Islet precursor cell (in vitro differentiated cells): ENCODE results near the gene BZW2.

Source experiments
- DNase-seq: peaks from one replicate; pipeline ENCODE4 v3.0.0-alpha.2; 2018

The BZW2 gene

DNA sequence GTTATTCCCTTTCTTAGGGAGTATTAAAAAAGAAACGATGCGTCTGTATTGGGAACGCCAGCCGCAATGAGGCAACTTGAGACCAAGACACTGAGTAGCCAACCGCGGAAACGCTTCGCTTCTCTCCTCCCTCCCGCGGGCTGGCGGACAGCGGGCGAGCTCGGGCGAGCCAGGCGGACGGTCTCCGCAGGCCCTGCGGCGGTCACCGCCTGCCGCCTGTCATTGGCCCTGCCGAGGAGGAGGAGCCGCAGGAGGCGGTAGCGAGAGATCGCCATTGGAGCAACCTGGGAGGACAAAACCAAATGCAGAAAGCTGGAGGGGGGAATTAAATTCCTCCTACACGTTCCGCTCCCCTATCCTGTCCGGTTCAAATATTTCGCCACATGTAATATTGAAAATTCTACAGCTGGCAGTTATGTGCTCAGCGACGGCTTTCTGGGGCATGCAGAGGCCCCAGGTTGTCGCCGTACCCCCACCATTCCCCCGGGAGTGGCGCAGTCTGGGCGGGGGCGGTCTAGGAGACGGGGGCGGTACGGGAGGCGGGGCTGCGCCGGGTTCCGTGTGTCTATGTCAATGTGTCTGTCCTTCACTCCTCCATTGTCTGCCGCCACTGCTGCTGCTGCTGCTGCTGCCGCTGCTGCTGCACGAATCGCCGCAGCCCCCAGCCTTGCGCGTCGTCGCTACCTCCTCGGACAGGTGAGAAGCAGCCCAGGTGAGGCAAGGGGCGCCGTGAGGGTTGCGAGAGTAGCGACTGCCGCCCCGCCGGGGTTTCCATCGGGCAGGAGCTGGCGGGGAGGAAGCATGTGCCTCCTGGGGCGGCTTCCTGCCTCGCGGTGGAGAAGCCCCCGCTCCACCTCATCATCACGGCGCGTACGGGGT is at the start of gene BZW2, which contains the start of gene ANKMY2:
Gene BZW2, plus strand, starts transcription at position 589 of the 879 bp plus-strand sequence. CDS start 19,263 bp downstream, outside the sequence.
Gene ANKMY2, minus strand, starts transcription at position 162 of the 879 bp plus-strand sequence. CDS start 181 bp downstream, outside the sequence.
- DNase-seq = peak; percentile 98

DNA sequence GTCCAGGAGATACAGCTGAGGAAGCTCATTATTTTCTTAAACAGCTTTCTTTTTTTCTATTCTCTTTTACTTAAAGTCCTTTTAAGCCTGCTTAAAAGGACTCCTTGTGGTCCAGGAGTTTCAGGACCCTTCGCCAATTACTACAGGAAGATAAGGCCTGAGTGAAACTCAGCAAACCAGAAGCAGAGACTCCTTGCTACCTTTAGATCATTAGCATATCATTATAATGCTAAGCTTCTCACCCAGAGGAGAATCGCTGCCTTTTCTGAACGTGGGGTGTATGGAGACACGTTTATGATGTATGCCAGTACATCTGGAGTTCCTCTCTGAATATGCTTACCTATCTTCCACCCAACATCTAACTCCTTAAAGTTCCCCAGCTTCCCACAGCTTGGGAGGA is 48.0 kb upstream of the BZW2 start:
- DNase-seq = no peak

DNA sequence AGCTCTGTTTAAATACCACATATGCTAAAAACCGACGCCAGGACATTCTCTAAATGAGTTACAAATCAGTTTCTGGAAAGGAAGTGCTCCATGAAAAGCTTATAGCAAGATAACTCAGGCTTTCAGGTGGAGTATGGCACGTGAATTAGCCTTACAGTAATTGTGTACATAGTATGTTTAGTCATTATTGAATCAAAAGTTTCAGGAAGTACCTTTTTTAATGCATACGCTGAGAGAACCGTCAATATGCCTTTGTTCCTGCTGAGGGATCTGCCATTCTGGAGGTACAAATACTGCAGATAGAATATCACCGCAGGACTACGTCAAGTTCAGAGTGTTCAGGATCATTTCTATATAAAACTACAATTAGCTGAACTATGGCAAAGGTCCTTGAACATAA is 46.1 kb upstream of the BZW2 start:
- DNase-seq = no peak

DNA sequence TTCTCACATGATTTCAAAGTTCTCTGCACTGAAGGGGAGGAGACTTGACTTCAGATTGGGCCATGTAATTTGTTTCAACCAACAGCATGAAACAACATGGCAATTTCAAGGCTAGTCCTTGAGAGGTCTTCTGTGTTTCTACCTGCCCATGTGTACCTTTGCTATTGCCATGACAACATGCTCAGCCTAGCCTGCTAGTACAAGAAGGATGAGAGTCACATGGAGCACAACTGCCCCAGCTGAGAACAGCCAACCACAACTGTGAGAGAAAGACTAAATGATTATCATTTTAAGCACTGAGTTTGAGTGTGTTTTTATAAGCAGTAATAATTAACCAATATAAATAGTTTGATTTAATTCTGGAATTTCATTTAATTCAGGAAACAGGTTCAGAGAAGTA is 42.3 kb upstream of the BZW2 start:
- DNase-seq = no peak

DNA sequence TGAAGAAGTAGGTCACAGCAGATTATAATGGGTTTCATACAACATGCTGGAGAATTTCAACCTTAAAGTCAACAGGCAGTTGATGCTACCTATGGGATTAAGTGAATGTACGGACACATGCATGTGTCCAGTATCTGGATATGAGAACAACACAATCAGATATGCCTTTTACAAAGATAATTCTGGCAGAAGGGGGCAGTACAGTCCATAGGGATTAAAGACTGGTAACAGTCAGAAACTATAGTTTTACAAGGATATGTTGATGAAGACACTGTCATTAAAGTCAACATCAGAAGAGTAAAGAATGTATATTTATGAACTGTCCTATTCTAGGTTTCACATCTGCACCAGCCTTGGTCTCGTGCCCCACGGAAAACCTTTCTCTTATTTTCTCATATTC is 41.9 kb upstream of the BZW2 start:
- no peak for DNase-seq

DNA sequence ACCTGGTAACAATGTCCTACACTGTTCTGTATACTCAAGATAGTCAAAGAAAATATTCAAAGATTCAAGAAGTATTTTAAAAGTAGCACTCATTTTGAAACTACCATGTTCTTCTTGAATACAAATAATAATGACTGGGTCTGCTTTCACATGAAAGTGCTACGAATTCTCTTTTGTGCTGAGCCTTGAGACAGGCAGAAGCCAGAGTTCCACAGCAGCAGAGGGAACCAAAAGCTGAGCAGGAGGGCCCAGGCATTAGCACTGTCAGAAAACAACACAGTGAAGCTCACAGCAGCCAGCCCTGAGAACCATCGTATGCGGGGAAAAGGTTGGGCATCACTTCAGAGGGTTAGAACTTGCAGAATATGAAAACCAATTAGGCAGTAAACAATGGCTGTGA is 39.3 kb upstream of the BZW2 start:
- DNase-seq = no peak

DNA sequence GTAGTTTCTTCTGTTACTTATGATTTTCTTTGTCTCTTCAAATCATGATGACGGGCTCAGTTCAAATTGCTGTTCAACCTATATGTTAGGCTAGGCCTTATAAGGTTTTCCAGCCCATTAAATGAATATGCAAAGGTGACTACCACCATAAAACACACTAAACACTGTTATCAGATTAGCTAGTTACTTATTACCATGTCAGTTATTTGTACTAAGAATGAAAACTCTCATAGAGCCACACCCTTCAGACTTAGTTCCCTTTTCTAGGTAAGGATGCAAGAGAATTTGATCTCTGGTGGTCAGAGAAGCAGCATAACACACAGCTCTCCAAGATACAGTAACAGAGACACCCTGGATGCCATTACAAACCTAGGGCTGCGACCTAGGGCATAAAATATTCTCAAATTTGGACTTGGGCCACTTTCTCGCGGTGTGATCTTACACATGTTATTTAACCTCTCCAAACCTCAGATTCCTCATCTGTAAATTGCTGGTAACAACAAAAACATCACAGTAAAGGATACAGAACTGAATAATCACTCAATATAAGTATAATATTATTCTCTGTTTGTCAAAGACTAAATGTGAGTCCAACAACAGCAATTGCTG is 36.0 kb upstream of the BZW2 start:
- no peak for DNase-seq

DNA sequence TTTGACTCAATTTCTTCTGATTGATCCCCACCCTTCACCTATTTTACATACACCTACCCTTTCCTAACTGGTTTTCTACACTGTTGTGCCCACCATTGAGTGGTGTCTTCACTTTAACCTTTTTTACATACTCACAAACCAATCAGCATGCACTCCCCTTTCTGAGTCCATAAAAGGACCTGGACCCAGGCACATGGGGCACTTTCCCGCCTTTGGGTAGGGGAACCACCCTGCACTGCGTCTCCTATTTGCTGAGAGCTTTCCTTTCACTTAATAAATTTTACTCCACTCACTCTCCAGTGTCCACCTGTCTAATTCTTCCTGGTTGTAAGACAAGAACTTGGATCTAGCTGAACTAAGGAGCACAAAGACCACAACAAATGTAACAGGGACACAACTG is 34.3 kb upstream of the BZW2 start:
- no peak for DNase-seq

DNA sequence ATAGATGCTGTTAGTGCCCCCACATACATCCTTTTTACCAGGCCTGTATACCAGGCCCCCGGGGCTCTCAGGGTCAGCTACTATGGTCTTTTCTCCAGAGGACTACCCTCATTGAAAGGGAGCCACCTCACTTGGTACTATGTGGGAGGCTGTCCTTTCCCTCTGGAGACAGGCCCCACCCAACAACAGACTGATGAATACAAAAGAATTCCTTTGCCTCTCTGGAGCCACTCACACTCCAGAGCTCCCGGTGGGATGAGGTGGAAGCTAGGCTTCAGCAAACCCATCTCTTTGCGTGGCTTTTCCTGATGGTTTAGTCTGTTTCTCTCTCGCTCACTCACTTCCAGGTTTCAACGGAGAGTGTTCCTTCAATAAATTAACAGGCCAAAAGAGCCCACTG is 30.8 kb upstream of the BZW2 start:
- no peak for DNase-seq

DNA sequence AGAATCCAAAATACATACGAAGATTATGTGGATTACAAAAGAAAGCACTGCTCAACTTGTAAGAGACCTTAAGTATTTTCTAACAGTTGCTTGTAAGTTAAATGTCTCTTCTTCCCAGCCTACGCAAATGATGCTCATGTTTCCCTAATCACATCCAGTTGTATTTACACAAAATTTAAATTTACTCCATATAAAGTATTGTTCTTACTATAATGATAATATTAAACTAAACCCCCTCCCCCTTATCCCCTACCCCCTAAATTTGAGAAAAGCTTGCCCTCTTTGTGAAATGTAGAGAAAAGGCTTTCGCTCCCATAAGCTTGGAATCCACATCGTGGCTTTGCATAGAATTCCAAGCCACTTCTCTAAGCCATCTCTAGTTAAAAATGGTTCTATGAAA is 29.9 kb upstream of the BZW2 start:
- no peak for DNase-seq

DNA sequence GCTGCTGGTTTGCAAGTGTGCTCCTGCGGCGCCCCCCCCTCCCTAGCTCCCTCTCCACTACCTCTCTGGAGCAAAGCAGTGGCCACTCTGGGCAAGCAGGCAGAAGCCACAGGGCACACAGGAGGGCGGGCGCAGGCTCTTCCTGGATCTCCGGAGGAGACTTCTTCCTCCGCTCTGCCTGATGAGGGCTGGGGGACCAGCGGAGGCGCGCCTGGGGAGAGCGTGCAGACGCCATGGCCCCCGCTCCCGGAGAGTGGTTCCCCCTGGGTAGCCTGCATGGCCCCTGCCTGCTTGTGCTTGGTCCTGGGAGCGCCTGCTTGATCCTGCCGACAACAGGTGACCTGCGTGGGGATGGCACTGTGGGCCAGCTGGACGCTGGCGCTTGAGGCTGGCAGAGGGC is 29.4 kb upstream of the BZW2 start:
- no peak for DNase-seq

DNA sequence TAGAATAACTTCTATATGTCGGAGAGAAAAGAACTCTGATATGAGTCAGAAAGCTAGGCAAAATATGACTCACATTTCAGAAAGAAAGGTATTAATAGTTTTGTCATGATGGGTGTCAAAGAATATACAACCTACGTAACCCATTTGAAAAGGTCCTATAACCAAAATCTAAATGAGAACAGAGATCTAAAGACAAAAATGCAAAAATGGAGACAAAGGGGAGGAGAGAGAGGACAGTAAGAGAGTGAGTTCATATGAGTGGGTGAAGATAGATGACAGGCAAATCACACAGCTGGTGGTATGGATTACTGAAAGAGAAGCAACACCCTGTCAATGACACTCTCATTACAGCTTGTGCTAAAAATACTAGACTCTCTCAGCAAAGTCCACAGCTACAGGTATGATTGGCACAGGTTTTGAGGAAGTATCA is 26.0 kb upstream of the BZW2 start:
- no peak for DNase-seq

DNA sequence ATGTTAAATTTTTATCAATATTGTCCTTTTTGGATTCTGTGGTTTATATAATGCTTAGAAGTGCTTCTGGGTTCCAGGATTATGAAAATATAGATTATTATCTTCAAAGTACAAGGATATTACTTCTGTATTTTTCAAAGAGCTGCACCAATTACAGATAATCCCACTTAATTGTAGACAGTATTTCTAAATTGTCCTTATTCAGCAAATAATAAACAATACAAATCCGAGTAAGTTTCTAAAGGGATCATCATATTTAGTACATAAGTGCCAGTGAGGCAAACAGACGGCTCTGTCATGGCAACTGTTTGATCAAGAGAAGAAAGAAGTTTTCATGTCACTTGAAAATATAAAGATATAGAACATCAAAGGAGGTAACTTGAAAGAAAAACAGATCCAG is 19.6 kb upstream of the BZW2 start:
- no peak for DNase-seq

DNA sequence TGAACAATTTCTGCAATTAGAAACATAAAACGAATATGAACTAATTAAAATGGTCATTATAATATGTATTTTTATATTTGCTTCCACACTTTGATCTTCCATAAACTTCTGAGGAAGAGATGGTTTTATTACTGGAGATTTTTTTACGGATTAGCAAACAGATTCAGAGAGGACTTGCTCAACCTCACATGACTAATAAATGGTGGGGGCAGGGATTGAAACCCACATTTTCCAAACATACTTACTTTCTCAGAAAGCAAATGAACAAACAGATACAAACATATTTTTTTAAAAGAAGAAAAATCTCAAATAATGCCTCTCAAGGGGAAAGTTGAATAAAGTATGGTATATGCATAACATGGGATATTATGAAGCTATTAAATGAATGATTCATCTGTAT is 18.7 kb upstream of the BZW2 start:
- DNase-seq = no peak

DNA sequence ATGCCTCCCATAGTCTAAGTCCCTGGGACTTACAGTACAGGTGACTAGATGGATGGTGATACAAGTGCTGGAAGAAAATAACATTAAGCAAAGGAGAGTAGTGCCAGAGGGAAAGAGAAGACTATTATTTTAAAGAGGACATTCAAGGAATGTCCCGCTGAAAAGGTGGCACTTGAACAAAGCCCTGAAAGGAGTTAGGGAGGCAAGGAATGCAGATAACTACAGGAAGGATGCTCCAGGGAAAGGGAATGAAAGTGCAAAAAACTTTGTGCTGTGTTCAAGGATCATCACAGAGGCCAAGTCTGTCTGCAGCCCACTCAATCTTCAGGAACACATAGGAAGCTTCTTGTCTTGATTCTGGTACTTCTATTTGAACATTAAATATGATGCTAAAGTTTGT is 15.3 kb upstream of the BZW2 start:
- no peak for DNase-seq

DNA sequence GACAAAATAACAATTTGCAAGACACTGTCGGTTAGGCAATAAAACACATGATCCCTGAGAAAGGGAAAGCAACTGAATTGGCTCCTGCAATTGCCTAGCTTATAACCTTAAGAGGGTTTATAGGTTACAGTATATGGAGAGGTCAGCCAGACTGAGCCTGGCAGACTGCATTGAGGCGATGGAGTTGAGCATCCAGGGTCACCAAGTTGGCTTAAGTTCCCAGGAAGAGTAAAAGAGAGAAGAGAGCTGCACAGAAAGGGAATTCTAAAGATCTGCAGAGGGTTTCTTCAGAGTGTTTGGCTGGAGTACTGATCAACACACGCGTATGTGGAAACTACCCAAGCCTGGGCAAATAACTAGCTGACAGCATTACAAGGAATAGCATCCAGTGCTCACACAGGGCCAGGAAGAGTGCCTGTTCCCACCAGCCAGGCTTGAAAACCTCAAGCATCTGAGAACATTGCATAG is 11.7 kb upstream of the BZW2 start:
- no peak for DNase-seq

DNA sequence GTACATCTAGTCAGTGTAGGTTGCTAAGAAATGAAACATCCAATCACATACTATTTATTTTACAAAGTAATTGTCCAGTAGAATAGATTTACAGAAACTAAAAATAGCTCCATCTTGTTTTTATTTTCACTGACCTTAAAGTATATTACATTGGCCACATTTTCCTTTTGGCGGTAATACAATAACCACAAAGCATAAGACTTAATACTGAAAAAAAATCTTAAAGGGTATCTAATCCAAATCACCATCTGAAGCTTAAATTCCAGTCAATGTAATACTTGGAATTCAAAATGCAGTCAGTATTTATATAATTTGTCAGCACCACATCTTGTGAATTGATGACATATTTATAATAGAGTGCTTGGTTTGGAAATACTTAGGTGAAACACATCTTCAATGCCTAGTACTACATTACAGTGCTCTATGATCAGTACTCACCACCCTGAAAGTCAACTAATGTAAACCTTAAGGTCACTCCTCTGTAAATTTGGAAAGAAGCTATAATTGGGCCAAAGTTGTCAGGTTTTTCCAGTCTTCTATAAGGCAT is 9.4 kb upstream of the BZW2 start:
- no peak for DNase-seq

DNA sequence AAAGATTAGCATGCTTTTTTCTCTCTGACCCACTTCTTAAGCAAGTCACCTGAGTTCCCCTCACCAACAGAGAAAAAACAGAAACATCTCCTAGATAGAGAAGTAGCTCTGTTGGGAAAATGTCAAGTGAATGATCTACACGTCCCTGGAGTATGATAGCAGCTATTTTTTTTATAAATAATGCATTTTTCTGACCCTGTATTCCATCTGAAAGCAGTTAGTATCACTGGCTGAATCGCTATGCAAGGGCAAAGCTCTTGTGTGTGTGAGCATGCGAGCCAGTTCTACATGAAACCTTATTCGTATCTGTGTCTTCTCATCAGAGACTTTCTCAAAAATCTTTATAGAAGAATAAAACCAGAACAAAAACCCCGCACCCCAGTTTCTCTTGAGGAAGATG is 8.6 kb upstream of the BZW2 start:
- no peak for DNase-seq

DNA sequence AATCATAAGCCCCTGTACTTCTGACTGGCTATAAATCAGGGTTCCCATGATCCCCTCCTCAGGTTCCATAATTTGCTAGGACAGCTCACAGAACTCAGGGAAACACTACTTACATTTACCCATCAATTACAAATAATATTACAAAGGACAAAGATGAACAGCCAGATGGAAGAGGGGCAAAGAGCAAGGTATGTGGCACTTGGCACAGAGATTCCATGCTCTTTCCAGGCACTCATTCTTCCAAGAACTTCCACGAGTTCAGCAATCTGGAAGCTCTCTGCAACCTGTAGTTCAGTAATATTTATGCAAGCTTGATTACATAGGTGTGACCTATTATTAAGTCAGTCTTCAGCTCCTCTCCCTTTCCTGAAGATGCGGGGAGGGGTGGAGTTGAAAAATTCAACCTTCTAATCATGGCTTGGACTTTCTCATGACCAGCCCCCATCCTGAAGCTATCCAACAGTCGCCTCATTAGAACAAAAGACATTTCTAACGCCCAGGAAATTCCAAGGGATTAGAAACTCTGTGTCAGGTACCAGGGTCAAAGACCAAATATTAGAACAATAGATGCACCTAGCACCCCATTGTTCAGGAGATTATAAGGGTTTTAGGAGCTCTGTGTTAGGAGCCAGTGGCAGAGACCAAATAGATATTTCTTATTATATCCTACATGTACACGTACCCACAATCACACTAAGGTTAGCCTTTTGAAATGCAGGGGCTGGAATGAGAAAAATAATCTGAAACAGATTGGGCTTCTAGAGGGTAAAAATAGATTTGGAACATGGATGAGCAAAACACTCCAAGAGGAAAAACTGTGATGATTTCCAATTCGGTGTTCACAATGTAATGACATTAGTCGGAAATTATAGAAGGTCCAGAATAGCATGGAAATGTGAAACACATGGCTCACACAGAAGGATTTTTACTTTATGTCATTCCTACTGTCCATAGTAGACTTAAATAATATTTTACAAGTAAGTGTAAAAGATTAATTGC is 7.4 kb upstream of the BZW2 start:
- no peak for DNase-seq

DNA sequence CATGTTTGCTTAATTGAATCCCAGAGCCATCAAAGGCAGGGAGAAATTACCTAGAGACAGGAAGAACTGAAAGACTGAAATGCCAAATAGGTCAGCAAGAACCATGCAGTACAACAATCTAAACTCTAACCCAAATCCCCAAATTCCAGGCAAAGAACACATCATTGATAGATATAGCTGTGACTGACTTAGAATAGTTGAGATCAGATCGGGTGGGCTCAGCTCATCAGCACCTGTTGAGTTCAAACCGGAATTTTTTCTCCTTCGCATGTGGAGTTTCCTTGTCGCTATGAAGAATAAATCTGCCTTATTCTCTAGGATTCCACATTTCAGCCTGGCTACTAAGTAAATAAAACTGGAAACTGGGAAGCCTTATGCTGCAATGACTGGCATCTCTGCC is 1.8 kb upstream of the BZW2 start:
- no peak for DNase-seq

DNA sequence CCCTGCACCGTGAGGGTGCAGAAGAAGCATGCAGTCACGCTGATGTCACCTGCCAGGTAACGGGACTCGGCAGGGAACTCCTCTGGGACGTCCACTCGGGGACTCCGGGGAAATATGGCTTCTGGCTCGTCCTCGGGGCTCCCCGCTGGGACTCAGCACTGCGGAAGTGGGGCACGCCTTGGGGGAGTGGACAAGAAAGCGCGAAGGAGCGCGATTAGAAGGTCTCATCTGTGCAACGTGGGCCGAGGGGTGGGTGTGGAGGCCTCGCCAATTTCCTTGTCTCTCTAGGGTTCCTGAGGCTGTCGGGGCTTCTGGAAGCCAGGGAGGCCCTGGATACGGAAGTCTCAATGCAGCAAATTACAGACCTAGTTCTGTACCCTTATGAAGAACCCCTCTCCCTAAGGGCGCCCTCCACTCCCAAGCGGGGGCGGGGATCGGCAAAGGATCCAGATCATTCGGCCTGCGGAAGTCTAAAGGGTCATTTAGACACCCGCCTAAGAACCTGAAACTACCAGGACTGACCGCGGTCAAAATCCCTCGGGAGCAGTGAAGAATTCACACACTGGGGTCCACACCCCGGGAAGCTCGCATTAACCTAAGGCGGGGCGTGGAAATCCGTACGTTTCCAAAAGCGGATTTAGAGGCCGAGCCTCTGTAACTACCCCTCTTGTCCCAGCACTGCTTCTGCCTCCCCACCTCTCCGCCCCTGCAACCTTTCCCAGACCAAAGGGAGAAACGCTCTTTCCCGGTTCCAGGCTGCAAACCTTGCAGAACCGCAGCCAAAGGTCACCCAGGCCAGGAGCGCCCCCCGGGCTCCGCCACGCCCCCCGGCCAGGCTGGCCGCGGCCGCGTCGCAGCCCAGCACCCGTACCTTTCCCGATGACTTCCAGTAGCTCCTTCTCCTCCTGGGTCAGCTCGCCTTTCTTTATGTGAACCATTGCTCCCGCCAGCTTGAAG is 1.1 kb upstream of the BZW2 start:
- DNase-seq = peak; percentile 61
